Activated naive CD4-positive, alpha-beta T cell treated with anti-CD3 and anti-CD28 coated beads for 36 hours (primary cell): ENCODE measurements around the gene ITGA8. TPM values are rescaled to one million over a fixed set of nuclear protein-coding genes. Genes with fewer than 3 reads are reported as not detected.

Experiments
- CTCF ChIA-PET: fragments of 350-600 bp; sonication (Branson Sonifier 250); formaldehyde crosslinking; loops from one replicate; lab custom pipeline; 2021; ENCODE audit warnings: antibody characterized with exemption; lab: Charles Lee
- DNase-seq: peaks from one replicate; pipeline ENCODE4 v3.0.0-alpha.2; 2020
- H3K27ac Mint-ChIP-seq: one replicate; pipeline ENCODE4 v1.8.0; 2021; ENCODE audit warnings: mild to moderate bottlenecking, mixed read lengths
- H3K27me3 Mint-ChIP-seq: one replicate; pipeline ENCODE4 v1.8.0; 2021; ENCODE audit warnings: low read depth, mixed read lengths
- H3K36me3 Mint-ChIP-seq: one replicate; pipeline ENCODE4 v1.8.0; 2021; ENCODE audit warnings: low read depth, mixed read lengths
- H3K4me1 Mint-ChIP-seq: one replicate; pipeline ENCODE4 v1.8.0; 2021; ENCODE audit warnings: low read depth, mixed read lengths
- H3K4me3 Mint-ChIP-seq: one replicate; pipeline ENCODE4 v1.8.0; 2021; ENCODE audit warnings: mild to moderate bottlenecking, moderate library complexity, mixed read lengths
- H3K9me3 Mint-ChIP-seq: one replicate; pipeline ENCODE4 v1.8.0; 2021; ENCODE audit warnings: mixed read lengths
- intact Hi-C: fragments of 100-400 bp; cut with micrococcal nuclease; formaldehyde crosslinking; loops from one replicate; pipeline ENCODE4 v1.15.1; 2023
- total RNA-seq, 2 experiments: library from RNA; stranded (reverse); gene quantifications; one replicate each; pipeline ENCODE4 v1.2.3, GENCODE V29; 2021

Gene ITGA8
- total RNA-seq, 2 experiments from 2014 or later = not detected

GRCh38 chr10:15494850-15495506, 224.7 kb downstream of the ITGA8 start:
- Mint-ChIP-seq H3K4me3 (no peak overlapping the region), H3K4me1 (no peaks in the 10 kb centered on the region), H3K27me3 (peaks cover 16% of the 10 kb centered on the region), H3K27ac (no peak overlapping the region), H3K9me3 (no peaks in the 10 kb centered on the region), H3K36me3 (no peaks in the 10 kb centered on the region)
- no peak for DNase-seq
- intact Hi-C loops = no loop called here
- CTCF ChIA-PET = no interaction called here

DNA sequence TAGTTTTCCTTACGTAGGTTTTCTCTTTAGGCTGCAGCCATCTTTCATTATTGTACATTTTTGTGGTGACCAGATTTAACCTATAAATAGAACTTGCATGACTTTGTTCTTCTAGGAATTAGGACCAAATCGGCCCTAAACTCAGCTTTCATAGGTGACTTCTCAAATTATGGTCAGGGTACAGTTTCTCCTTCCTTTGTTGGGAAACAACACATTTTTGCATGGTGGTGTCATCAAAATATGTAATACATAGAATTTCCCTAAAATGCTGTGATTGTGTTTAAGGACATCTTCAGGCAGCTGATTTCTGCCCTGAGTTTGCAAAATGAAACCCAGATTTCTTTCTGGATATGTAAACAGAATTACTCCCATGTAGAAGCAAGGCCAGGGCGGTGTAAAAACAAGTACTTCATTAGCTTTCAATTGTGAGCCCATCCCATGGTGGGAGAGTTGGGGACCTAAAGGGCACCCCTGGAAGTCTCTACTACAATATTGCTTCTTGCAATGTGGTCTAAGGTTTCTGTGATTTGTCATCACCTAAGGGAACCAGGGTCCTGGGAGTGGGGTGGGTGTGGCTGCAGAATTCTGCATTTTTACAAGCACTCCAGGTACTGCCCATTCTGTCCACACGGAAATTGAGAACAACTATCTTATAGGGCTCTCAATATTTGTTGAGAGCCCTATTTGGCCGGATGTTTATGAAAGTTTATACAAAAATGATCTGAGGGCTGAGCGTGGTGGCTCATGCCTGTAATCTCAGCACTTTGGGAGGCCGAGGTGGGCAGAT, 227.7 kb downstream of the ITGA8 start:
- intact Hi-C loops = no loop called here
- CTCF ChIA-PET = no interaction called here
- H3K27me3 Mint-ChIP-seq = peaks cover 8% of the 10 kb centered on the region
- H3K4me1 Mint-ChIP-seq = no peaks in the 10 kb centered on the region
- H3K9me3 Mint-ChIP-seq = no peaks in the 10 kb centered on the region
- H3K27ac Mint-ChIP-seq = no peak overlapping the region
- H3K4me3 Mint-ChIP-seq = no peak overlapping the region
- H3K36me3 Mint-ChIP-seq = no peaks in the 10 kb centered on the region
- no peak for DNase-seq

DNA sequence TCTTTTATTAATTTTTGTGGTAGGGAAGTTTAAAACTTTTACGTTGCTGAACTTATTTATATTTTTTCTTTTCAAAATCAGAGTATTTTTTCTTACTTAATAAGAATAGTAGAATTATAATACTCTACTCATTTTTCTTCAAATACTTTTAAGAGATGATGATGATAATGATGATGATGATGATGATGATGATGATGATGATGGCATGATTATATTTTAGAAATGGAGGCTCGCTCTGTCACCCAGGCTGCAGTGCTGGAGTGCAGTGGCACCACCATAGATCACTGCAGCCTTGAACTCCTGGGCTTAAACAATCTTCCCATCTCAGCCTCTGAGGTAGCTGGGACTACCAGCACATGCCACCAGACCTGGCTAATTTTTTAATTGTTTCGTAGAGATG, 230.3 kb downstream of the ITGA8 start:
- no peak overlapping the region for H3K27ac Mint-ChIP-seq
- no peaks in the 10 kb centered on the region for H3K36me3 Mint-ChIP-seq
- intact Hi-C loops = no loop called here
- no peak overlapping the region for H3K4me3 Mint-ChIP-seq
- CTCF ChIA-PET = no interaction called here
- peaks cover 14% of the 10 kb centered on the region for H3K27me3 Mint-ChIP-seq
- H3K4me1 Mint-ChIP-seq = no peaks in the 10 kb centered on the region
- DNase-seq = no peak
- no peaks in the 10 kb centered on the region for H3K9me3 Mint-ChIP-seq

- Mint-ChIP-seq H3K27ac (no peak overlapping the region), H3K4me3 (no peak overlapping the region), H3K27me3 (peaks cover 22% of the 10 kb centered on the region), H3K9me3 (no peaks in the 10 kb centered on the region), H3K36me3 (no peaks in the 10 kb centered on the region), H3K4me1 (no peaks in the 10 kb centered on the region)
- no peak for DNase-seq
- intact Hi-C loops = no loop called here
- CTCF ChIA-PET = no interaction called here
Measured at GRCh38 chr10:15487376-15487775, 232.3 kb downstream of the ITGA8 start.

GRCh38 chr10:15486404-15486803, 233.3 kb downstream of the ITGA8 start:
- Mint-ChIP-seq H3K36me3 (no peaks in the 10 kb centered on the region), H3K4me1 (no peaks in the 10 kb centered on the region), H3K27me3 (peaks cover 20% of the 10 kb centered on the region), H3K4me3 (no peak overlapping the region), H3K9me3 (no peaks in the 10 kb centered on the region), H3K27ac (no peak overlapping the region)
- intact Hi-C loops = no loop called here
- no peak for DNase-seq
- CTCF ChIA-PET = no interaction called here

- DNase-seq = no peak
- Mint-ChIP-seq H3K27me3 (peaks cover 17% of the 10 kb centered on the region), H3K27ac (no peak overlapping the region), H3K9me3 (no peaks in the 10 kb centered on the region), H3K36me3 (no peaks in the 10 kb centered on the region), H3K4me3 (no peak overlapping the region), H3K4me1 (no peaks in the 10 kb centered on the region)
- intact Hi-C loops = no loop called here
- CTCF ChIA-PET = no interaction called here
Measured at GRCh38 chr10:15485684-15486316, 233.9 kb downstream of the ITGA8 start.

GRCh38 chr10:15485027-15485426, 234.7 kb downstream of the ITGA8 start:
- Mint-ChIP-seq H3K36me3 (no peaks in the 10 kb centered on the region), H3K27me3 (peaks cover 18% of the 10 kb centered on the region), H3K27ac (no peak overlapping the region), H3K9me3 (no peaks in the 10 kb centered on the region), H3K4me1 (no peaks in the 10 kb centered on the region), H3K4me3 (no peak overlapping the region)
- CTCF ChIA-PET = no interaction called here
- no peak for DNase-seq
- intact Hi-C loops = no loop called here

- H3K27me3 Mint-ChIP-seq = peaks cover 22% of the 10 kb centered on the region
- no peaks in the 10 kb centered on the region for H3K9me3 Mint-ChIP-seq
- no peaks in the 10 kb centered on the region for H3K36me3 Mint-ChIP-seq
- DNase-seq = no peak
- no peaks in the 10 kb centered on the region for H3K4me1 Mint-ChIP-seq
- H3K27ac Mint-ChIP-seq = no peak overlapping the region
- intact Hi-C loops = no loop called here
- H3K4me3 Mint-ChIP-seq = no peak overlapping the region
- CTCF ChIA-PET = no interaction called here
Measured at GRCh38 chr10:15484128-15484527, 235.6 kb downstream of the ITGA8 start.

DNA sequence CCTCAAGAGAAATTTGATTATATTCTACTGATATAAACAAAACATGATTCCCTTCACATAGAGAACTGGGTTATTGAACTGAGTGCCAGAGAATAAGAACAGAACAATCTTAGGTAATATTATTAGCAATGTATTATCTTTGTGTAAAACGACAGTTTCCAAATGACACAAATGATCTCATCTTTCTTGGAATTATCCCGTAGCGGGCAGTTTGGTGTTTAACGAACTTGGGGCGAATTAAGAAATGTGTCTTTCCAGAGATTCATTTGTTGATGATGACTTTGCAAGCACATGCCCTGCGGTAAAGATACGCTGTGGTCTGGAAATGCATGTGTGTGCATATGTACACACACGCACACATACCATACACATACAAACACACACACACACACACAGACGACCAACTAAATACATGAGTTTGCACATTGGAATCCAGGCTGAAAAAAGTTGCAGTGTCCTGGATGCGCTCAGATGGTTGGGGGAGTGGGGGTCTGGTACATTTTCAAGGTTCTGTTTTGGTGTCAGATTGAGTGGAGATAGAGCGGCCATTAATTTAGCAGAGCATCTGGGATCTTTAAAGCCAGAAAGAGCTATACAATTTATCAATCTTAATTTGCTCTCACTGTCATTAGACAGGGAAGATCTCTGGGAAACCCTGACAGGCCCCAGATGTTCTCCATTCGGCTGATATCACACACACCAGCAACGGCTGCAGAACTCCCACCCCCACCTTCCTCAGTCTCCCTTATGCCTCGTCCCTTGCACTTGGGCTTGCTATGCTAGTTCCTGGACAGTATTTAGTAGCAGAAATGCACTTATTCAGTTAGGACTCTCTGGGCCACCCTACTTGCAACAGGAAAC, 236.3 kb downstream of the ITGA8 start:
- CTCF ChIA-PET = no interaction called here
- intact Hi-C loops = no loop called here
- H3K9me3 Mint-ChIP-seq = no peaks in the 10 kb centered on the region
- H3K4me3 Mint-ChIP-seq = no peak overlapping the region
- no peak for DNase-seq
- no peak overlapping the region for H3K27ac Mint-ChIP-seq
- no peaks in the 10 kb centered on the region for H3K4me1 Mint-ChIP-seq
- H3K36me3 Mint-ChIP-seq = no peaks in the 10 kb centered on the region
- H3K27me3 Mint-ChIP-seq = peaks cover 22% of the 10 kb centered on the region

DNA sequence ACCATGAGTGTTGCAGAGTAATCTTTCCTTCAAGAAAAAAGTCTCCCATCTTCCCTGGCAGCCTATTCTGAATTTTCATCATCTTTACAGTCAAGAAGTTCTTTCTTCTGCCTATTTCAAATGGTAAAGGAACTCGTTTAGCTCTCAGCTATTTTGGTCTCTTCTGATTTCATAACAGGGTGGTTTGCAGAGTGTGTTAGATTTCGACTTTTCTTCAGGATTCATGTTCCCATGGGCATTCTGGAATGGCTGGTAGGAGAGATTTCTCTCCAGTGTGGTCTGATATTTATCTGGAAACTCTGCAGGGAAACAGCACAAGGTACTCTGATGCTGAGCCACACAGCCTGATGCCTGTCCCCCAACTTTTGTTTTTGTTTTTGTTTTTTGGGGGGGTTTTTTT, 237.6 kb downstream of the ITGA8 start:
- Mint-ChIP-seq H3K36me3 (no peaks in the 10 kb centered on the region), H3K4me3 (no peak overlapping the region), H3K9me3 (no peaks in the 10 kb centered on the region), H3K4me1 (no peaks in the 10 kb centered on the region), H3K27ac (no peak overlapping the region), H3K27me3 (peaks cover 23% of the 10 kb centered on the region)
- no peak for DNase-seq
- CTCF ChIA-PET = no interaction called here
- intact Hi-C loops = no loop called here

- intact Hi-C loops = no loop called here
- Mint-ChIP-seq H3K27ac (no peak overlapping the region), H3K27me3 (peaks cover 20% of the 10 kb centered on the region), H3K4me1 (no peaks in the 10 kb centered on the region), H3K9me3 (peaks cover 1% of the 10 kb centered on the region), H3K4me3 (no peak overlapping the region), H3K36me3 (no peaks in the 10 kb centered on the region)
- no peak for DNase-seq
- CTCF ChIA-PET = interaction anchor here (0.8 kb wide), 1 partner anchor 45 kb away, joined by 3 read pairs; no protein-coding TSS in a partner anchor
Measured at GRCh38 chr10:15478950-15479349, 240.8 kb downstream of the ITGA8 start.

GRCh38 chr10:15478429-15478828, 241.3 kb downstream of the ITGA8 start:
- Mint-ChIP-seq H3K27ac (no peak overlapping the region), H3K36me3 (no peaks in the 10 kb centered on the region)
- CTCF ChIA-PET = interaction anchor here (0.8 kb wide), 1 partner anchor 45 kb away, joined by 3 read pairs; no protein-coding TSS in a partner anchor

More at GRCh38 chr10:15478429-15478828, 241.3 kb downstream of the ITGA8 start:
- DNase-seq = no peak
- intact Hi-C loops = no loop called here
- Mint-ChIP-seq H3K27me3 (peaks cover 18% of the 10 kb centered on the region), H3K9me3 (peaks cover 1% of the 10 kb centered on the region), H3K4me1 (no peaks in the 10 kb centered on the region), H3K4me3 (no peak overlapping the region)
